ENCODE measurements around the gene ITGB5.

- TF ChIP-seq EZH2phosphoT487 (IDR thresholded peaks at IDR 0.05; ENCODE audit: insufficient read depth, low read depth), result no peak
- no peak for TF ChIP-seq EZH2 (IDR thresholded peaks at IDR 0.05; ENCODE audit: insufficient read depth, poor library complexity, severe bottlenecking)
These were observed 36.0 kb downstream of the ITGB5 start for GRCh38 chr3:124851136-124851535.
